Keratinocyte (primary cell): Measurements from ENCODE around the gene EFCAB13. TPM values are rescaled to one million over a fixed set of nuclear protein-coding genes. Genes with fewer than 3 reads are reported as not detected.

Experiments
- DNase-seq: peaks from one replicate; pipeline ENCODE4 v3.0.0-alpha.2; 2011; ENCODE audit warnings: low read depth, missing footprints, low spot score
- FAIRE-seq: peaks from 2 replicates; lab custom pipeline; 2011; peaks lifted over from hg19 to GRCh38; lab: Jason Lieb, UNC
- H2AFZ ChIP-seq: 2 replicates; pipeline ENCODE4 v1.6.0; 2012; ENCODE audit warnings: low read length, control low read depth, inconsistent platforms; ENCODE audit not compliant: control insufficient read depth
- H3K27ac ChIP-seq: 2 replicates; pipeline ENCODE4 v1.5.1; 2011; ENCODE audit warnings: low read length; ENCODE audit not compliant: control insufficient read depth, insufficient read depth
- H3K27me3 ChIP-seq: 3 replicates; pipeline ENCODE4 v1.6.0; 2011; ENCODE audit warnings: low read length; ENCODE audit not compliant: control insufficient read depth, insufficient read depth; ENCODE audit errors: extremely low read depth
- H3K36me3 ChIP-seq, 2 experiments: 2 replicates in 1 of 2; 3 replicates in 1 of 2; pipeline ENCODE4 v1.5.1; 2011; ENCODE audit warnings: low read length in 2 of 2, mild to moderate bottlenecking in 1 of 2; ENCODE audit not compliant: control insufficient read depth in 2 of 2, insufficient read depth in 2 of 2; ENCODE audit errors: extremely low read depth in 1 of 2
- H3K4me1 ChIP-seq: 3 replicates; pipeline ENCODE4 v1.5.1; 2011; ENCODE audit warnings: low read length; ENCODE audit not compliant: control insufficient read depth, insufficient read depth; ENCODE audit errors: extremely low read depth
- H3K4me2 ChIP-seq: 3 replicates; pipeline ENCODE4 v1.6.0; 2011; ENCODE audit warnings: low read depth, low read length; ENCODE audit not compliant: control insufficient read depth, insufficient read depth; ENCODE audit errors: extremely low read depth
- H3K4me3 ChIP-seq, 3 experiments: fragments of 200-600 bp in 1 of 3; sonication (generic) in 1 of 3; 2 replicates in 2 of 3; 3 replicates in 1 of 3; pipeline ENCODE4 v1.5.1; 2011 to 2016; ENCODE audit warnings: low read length in 3 of 3, mild to moderate bottlenecking in 3 of 3, control low read depth in 2 of 3, inconsistent platforms in 1 of 3, low read depth in 1 of 3, mixed read lengths in 1 of 3, mixed run types in 1 of 3, moderate library complexity in 1 of 3; ENCODE audit not compliant: control insufficient read depth in 2 of 3, insufficient read depth in 2 of 3; ENCODE audit errors: extremely low read depth in 1 of 3
- H3K79me2 ChIP-seq: 2 replicates; pipeline ENCODE4 v1.6.0; 2012; ENCODE audit warnings: low read length; ENCODE audit not compliant: control insufficient read depth, insufficient read depth
- H3K9ac ChIP-seq: 3 replicates; pipeline ENCODE4 v1.6.0; 2011; ENCODE audit warnings: low read length; ENCODE audit not compliant: control insufficient read depth, insufficient read depth; ENCODE audit errors: extremely low read depth
- H3K9me1 ChIP-seq: 3 replicates; pipeline ENCODE4 v1.6.0; 2011; ENCODE audit warnings: low read length; ENCODE audit not compliant: control insufficient read depth, insufficient read depth; ENCODE audit errors: extremely low read depth
- H3K9me3 ChIP-seq: 2 replicates; pipeline ENCODE4 v1.5.1; 2012; ENCODE audit warnings: low read depth, low read length; ENCODE audit not compliant: control insufficient read depth
- H4K20me1 ChIP-seq: 3 replicates; pipeline ENCODE4 v1.6.0; 2011; ENCODE audit warnings: low read length; ENCODE audit not compliant: control insufficient read depth, insufficient read depth; ENCODE audit errors: extremely low read depth
- CTCF ChIP-seq, 3 experiments: IDR thresholded peaks in 1 of 3; conservative IDR thresholded peaks in 1 of 3; optimal IDR thresholded peaks in 1 of 3; 2 replicates in 2 of 3; 3 replicates in 1 of 3; pipeline versions ENCODE3 to v1.5.1; 2011; ENCODE audit warnings: low read length in 3 of 3, mild to moderate bottlenecking in 3 of 3, moderate library complexity in 2 of 3, control low read depth in 1 of 3, inconsistent platforms in 1 of 3; ENCODE audit not compliant: insufficient read depth in 2 of 3; ENCODE audit errors: extremely low read depth in 1 of 3
- EZH2 ChIP-seq: IDR thresholded peaks from one replicate; pipeline ENCODE4 v1.6.1; 2012; ENCODE audit warnings: inconsistent platforms, mild to moderate bottlenecking, low read length, moderate library complexity
- dilution Hi-C: fragments of 300-500 bp; cut with MboI; formaldehyde crosslinking; loops from one replicate; pipeline ENCODE4 v1.7.0; 2020; ENCODE audit warnings: low sequenced_read_pairs; ENCODE audit not compliant: extremely low pct_ligation_motif_present
- polyA plus RNA-seq, 5 experiments: library from polyadenylated mRNA; depleted of rRNA in 3 of 5; stranded (reverse) in 3 of 5; stranded (forward) in 1 of 5; unstranded in 1 of 5; fragments of >200 nt; gene quantifications; 1 replicate in 1 of 5; 2 replicates in 3 of 5; 3 replicates in 1 of 5; pipeline versions ENCODE4 v1.2.1 to v1.2.3, GENCODE V29; 2011 to 2012; ENCODE audit warnings: missing spikeins in 2 of 5, low read depth in 1 of 5, low replicate concordance in 1 of 5

EFCAB13 gene
- polyA plus RNA-seq, 1 donor (not counting 4 experiments of a cell fraction or from before 2014, with no cell fraction given): 0.63 TPM

GRCh38 chr17:47358652-47359051, 34.9 kb downstream of the EFCAB13 start:
- Histone ChIP-seq H3K9me1 (no peaks in the 10 kb centered on the region), H3K9me3 (no peaks in the 10 kb centered on the region), H4K20me1 (no peaks in the 10 kb centered on the region), H3K79me2 (no peaks in the 10 kb centered on the region), H3K4me2 (no peak overlapping the region), H3K4me1 (no peaks in the 10 kb centered on the region), H3K36me3 (no peaks in the 10 kb centered on the region), H2AFZ (no peak overlapping the region), H3K9ac (no peak overlapping the region), H3K27me3 (no peaks in the 10 kb centered on the region), H3K27ac (no peak overlapping the region), H3K4me3 (no peak overlapping the region)
- DNase-seq (no peak), FAIRE-seq (no peak)
- TF ChIP-seq EZH2 (no peak), CTCF (optimal IDR thresholded peaks at IDR 0.05 in 1 of 3, IDR thresholded peaks at IDR 0.05 in 1 of 3, conservative IDR thresholded peaks at IDR 0.05 in 1 of 3; ENCODE audit: extremely low read depth in 1 of 3, insufficient read depth in 2 of 3, low read length in 3 of 3) (no peak)
- dilution Hi-C loops: no loop called here

GRCh38 chr17:47363171-47363570, 39.4 kb downstream of the EFCAB13 start:
- no peaks in the 10 kb centered on the region for H3K27me3 ChIP-seq
- no peaks in the 10 kb centered on the region for H4K20me1 ChIP-seq
- H3K36me3 ChIP-seq: no peaks in the 10 kb centered on the region
- TF ChIP-seq EZH2: no peak
- no peak for TF ChIP-seq CTCF (optimal IDR thresholded peaks at IDR 0.05 in 1 of 3, IDR thresholded peaks at IDR 0.05 in 1 of 3, conservative IDR thresholded peaks at IDR 0.05 in 1 of 3; ENCODE audit: extremely low read depth in 1 of 3, insufficient read depth in 2 of 3, low read length in 3 of 3)
- no peak overlapping the region for H3K27ac ChIP-seq
- H3K4me2 ChIP-seq: no peak overlapping the region
- H3K4me3 ChIP-seq: no peak overlapping the region
- H3K9me1 ChIP-seq: no peaks in the 10 kb centered on the region
- no peaks in the 10 kb centered on the region for H3K4me1 ChIP-seq
- no peaks in the 10 kb centered on the region for H3K79me2 ChIP-seq
- no peak for FAIRE-seq
- no peak for DNase-seq
- H2AFZ ChIP-seq: no peak overlapping the region
- dilution Hi-C loops: no loop called here
- H3K9ac ChIP-seq: no peak overlapping the region
- no peaks in the 10 kb centered on the region for H3K9me3 ChIP-seq
